Activated naive CD8-positive, alpha-beta T cell treated with anti-CD3 and anti-CD28 coated beads, Interleukin-2, amount 50 U/mL, for 16 hours (primary cell): ENCODE measurements around the gene BCAR3.
"Not testable (repeated sequence)": the region's sequence is repeated elsewhere in the genome, so short reads cannot be mapped to it uniquely, and the experiment has no call there.

Experiments
- DNase-seq: peaks from one replicate; pipeline ENCODE4 v3.0.0-alpha.2; 2020; ENCODE audit warnings: low read depth, low spot score

BCAR3 gene

GRCh38 chr1:93689521-93690223 is 8.0 kb upstream of the BCAR3 start:
- no peak for DNase-seq

GRCh38 chr1:93687542-93687941 is 5.9 kb upstream of the BCAR3 start:
- no peak for DNase-seq

- DNase-seq: no peak
These were observed 5.0 kb upstream of the BCAR3 start for GRCh38 chr1:93686504-93687250.

DNA sequence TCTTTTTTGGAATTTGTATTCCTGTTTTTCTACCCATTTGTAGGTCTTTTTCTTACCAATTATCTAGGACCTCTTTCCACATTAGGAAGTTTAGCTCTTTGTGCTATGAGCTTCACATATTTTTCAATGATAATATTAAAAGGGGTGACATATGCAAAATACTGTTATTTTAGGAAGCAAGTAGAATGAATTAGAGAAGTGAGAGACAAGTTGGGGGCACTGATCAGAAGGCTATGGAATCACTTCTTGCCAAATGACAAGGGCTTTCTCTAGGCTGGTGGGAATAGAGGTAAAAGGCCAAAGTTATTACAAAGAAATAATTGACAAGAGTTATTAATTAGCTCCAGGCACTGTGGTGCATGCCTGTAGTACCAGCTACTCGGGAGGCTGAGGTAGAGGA is 4.3 kb upstream of the BCAR3 start:
- DNase-seq: no peak

DNA sequence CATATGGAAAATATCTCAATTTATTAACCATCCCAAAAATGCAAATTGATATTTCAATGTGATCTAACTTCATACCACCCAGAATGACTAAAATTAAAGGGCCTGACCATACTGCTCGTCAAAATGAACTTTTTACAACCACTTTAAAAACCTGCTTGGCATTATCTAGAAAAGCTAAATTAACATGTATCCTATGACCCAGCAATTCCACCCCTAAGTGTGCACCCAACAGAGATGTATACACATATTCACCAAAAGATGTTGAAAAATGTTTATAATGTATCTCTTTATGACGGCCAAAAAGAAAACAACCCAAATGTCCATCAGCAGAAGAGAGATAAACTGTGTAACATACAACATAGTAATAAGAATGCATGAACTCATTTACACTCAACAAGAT is 1.6 kb upstream of the BCAR3 start:
- DNase-seq: no peak

DNA sequence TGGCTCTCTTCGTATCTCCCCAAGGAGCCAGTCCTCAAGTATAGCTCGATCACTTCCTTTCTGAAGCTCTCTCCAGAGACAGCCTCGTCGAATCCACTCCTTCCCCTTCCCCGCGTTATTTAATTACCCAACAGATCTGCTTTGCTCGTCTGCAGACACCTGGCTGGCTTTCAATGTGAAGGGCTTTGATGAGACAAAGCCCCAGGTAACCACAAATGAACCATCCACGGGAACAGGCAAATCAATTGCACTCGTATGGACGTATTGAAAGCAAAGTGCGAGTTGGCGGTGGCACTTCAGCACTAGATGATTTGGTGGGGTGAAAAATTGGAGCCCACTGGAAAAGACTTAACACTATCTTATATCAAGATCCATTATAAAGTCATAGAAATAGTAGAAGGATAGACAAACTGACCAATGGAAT is 364 bp upstream of the BCAR3 start:
- DNase-seq: no peak

DNA sequence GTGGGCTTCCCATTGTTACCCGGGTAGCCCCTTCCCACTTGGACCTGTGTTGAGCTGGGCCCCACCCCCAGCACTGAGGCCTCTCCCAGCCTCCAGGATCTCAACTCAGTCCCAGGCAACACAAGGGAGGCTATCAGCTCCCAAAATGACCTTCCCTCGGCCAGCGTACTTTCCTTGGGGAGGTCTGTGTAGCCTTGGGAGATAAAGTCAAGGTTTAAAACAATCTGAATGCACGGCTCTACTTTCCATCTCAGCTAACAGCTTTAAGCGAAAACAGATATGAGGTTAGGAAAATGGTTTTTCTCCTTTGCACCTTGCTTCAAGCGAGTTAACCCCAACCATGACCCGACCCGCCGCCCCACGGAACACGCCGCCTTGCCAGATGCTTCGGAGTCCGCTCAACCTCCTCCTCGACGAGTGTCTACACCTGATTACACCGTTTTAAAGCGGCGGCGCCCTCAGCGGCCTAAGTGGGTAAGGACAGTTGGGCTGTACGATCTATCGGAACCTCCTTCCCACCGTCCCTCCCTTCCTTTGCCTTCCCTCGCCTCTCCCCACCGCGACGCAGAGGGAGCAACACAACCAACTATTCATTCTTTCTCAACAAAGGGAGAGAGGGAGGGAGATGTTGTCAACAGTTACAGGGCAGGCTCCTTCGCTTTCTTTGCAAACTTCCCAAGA is 1.1 kb downstream of the BCAR3 start:
- DNase-seq: no peak

GRCh38 chr1:93680076-93680419 is 1.6 kb downstream of the BCAR3 start:
- no peak for DNase-seq

DNA sequence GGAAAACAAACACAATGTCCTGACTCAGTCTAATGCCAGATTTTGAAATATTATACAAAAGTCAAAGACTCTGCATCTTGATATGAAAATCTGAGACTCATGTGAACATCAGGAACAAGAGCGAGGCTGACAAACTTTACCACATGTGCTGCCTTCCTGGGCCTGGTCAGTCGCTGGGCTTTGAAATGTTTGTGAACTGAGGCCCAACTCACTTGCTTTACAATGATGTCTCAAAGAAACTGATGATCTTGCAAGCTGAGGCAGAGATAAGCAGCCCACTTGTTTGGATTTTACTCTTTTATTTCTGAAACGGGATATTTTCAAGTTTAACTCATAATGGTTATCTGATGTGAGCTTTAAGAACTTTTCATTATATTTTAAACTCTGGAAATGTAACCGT is 2.1 kb downstream of the BCAR3 start:
- no peak for DNase-seq

GRCh38 chr1:93678946-93679480 is 2.6 kb downstream of the BCAR3 start:
- no peak for DNase-seq

GRCh38 chr1:93678491-93678890 is 3.1 kb downstream of the BCAR3 start:
- no peak for DNase-seq

DNA sequence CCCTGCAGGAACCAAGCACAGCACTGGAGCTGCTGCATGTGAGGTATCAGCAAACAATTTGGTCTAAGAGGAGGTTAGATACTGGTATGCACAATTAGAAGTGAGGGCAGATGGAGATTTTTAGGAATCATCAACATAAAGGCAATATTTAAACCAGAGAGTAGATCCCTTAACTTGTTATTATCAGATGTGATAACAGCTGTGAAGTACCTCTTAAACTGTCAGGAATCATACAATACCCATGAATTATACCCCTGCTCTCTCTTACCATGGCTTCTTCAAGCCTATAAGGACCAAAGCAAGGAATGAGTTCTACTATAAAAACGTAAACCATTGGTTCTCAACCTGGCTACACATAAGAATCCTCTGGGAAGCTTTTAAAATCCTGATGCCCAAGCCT is 3.9 kb downstream of the BCAR3 start:
- DNase-seq: no peak

DNA sequence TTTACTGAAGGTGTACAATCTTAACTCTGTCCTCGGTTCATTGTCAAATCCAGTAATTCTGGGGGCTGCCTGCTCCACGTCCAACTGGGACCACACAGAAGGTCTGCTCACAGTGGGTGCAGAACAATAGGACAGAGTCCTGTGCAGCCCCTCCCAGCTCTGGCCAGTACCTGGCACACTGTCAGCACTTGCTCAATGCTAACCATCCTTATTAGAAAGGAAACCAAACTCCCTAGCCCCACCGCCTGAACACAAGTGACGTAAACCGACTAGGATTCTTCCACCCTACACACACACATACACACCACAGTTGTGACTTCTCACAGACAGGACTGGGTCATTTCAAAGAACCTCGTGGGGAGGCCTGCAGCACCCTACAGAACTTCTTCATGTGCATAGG is 5.2 kb downstream of the BCAR3 start:
- DNase-seq: no peak

DNA sequence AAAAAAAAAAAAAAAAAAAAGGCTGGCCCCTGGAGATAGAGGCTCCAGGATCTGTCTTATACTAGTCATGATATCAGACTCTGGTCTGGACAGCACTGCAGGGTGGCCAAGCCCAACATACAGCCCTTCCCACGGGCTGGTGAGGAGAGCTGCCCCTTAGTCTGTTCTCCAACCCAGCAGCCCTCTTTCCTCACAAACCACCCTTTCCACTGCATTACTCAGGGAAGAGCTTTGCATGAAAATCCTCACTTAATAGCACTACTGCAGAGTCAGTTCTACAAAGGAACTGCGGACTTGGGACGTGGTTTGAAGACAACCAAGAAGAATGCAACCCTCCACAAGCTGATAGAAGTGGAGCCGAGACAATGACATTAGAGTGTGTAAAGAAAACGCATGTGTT is 5.7 kb downstream of the BCAR3 start:
- no peak for DNase-seq

- no peak for DNase-seq
These were observed 6.4 kb downstream of the BCAR3 start for GRCh38 chr1:93675271-93675670.

- DNase-seq: not testable (repeated sequence)
These were observed 7.6 kb downstream of the BCAR3 start for GRCh38 chr1:93674071-93674470.

DNA sequence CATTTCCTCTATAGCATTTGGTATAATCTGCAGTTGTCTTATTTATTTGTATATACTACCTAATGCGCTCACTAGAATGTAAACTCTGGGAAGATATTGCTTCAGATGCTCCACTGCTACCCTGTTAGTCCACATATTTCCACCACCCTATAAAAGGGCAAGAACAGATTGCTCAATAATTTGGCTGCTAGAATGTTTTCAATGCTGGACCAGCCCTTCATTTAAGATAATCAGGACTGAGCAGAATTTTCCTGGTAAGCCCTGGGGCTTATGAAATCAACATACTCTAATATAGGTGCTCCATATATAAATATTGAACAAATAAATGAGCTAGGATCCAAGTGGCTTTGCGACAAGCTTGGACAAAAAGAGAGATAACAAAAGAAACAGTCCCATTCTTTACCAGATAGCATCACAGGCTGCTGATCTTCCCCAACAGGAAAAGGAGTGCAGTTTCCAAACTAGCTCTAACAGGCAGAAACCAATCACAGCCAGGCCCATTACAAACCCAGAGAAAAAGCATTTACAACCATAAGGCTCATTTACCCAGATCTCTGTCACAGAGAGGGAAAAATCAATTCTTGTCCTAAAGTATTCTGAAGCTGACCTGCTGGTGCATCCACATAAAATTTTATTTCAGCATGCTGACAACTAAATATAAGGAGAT is 8.3 kb downstream of the BCAR3 start:
- DNase-seq: no peak

DNA sequence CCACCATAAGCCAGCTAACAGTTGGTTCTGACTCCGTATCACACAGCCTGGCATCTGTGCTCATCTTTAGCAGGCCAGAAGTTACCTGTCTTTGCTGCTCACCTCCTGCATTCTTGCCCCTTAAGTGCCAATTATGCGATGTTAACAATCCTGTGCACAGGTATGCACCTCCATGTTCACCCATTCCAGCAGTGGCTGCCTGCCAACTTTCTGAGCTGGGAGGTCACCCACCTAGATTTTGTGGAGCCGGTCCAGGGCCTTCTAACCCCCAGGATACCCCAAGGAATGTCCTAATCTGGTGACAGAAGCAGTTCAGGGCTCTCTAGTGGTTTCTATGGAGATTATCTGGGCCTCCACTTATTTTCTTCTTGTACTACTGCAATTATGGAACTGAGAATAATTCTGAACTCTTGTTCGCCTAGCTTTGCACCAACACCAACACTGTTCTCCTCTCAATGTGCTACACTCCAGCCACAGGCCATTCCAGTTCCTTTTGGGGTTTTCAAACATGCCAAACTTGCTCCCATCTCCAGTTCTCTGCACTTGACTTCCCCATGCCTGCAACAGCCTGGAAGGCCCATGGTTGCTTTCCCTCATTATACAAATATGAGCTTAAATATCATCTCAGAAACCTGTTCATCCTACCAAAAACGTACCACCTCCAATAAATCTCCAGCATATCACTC is 9.0 kb downstream of the BCAR3 start:
- no peak for DNase-seq

- DNase-seq: no peak
These were observed 9.6 kb downstream of the BCAR3 start for GRCh38 chr1:93672069-93672468.

DNA sequence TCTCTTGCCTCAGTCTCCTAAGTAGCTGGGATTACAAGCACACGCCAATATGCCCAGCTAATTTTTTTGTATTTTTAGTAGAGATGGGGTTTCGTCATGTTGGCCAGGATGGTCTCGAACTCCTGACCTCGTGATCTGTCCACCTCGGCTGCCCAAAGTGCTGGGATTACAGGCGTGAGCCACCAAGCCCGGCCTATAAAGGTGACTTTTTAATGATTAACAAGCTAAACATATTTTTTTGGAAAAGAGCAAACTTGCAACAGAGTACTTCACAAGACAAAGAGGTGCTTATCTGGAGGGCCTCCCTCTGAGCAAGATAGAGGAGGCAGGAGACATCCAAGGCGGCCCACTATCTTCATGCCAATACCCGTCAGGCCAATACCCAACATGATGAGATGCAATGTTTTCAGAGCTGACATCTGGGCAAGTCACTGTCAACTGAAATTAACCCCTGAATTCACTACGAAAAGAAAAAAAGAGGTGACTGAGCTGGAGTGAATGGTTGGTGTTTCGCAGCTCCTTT is 10.5 kb downstream of the BCAR3 start:
- no peak for DNase-seq

DNA sequence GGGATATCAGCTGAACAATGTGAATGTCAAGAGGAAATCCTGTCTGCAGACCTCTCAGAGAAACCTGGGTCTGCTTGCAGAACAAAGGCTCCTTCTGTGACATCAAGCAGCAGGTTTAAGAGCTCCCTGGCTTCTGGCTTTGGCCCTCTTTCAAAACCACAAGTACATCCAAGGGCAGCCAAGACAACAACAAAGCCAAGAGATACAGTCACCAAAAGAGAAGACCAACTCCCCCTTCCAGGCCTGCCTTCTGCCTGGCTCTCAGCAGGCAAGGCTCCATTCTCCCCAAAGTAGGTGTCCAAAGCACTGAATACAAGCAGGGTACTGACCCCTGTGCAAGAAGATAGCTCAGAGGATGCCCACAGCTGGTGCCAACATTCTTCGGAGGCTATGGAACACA is 11.5 kb downstream of the BCAR3 start:
- DNase-seq: no peak
